Endothelial cell of umbilical vein (primary cell): ENCODE data around the gene VSIG1. TPM values are rescaled to one million over a fixed set of nuclear protein-coding genes. Genes with fewer than 3 reads are reported as not detected.

Experiments
- BruUV-seq: library from RNA; stranded (reverse); fragments of 400-500 nt; replicated peaks from 2 replicates; lab custom pipeline; 2021; lab: Mats Ljungman, UMichigan
- CTCF ChIA-PET: fragments of 300-600, 350-600 bp; sonication (Branson Sonifier 250); formaldehyde crosslinking; loops from one replicate; lab custom pipeline; 2021; ENCODE audit warnings: antibody characterized with exemption, inconsistent platforms; lab: Charles Lee
- POLR2A ChIA-PET: fragments of 300-600, 350-600 bp; sonication (Branson Sonifier 250); formaldehyde crosslinking; loops from one replicate; lab custom pipeline; 2021; ENCODE audit warnings: antibody characterized with exemption, inconsistent platforms; lab: Charles Lee
- DNase-seq: peaks from one replicate; pipeline ENCODE4 v3.0.0-alpha.2; 2011; ENCODE audit warnings: low read depth, low spot score
- FAIRE-seq: peaks from 2 replicates; lab custom pipeline; 2011; peaks lifted over from hg19 to GRCh38; lab: Jason Lieb, UNC
- H2AFZ ChIP-seq: 2 replicates; pipeline ENCODE4 v1.6.0; 2012; ENCODE audit warnings: low read depth, low read length, control low read depth, inconsistent platforms
- H3K27ac ChIP-seq: 2 replicates; pipeline ENCODE4 v1.5.1; 2011; ENCODE audit warnings: low read depth, mild to moderate bottlenecking, control low read depth, low read length, moderate library complexity; ENCODE audit not compliant: insufficient read depth
- H3K27me3 ChIP-seq, 2 experiments: 2 replicates each; pipeline versions ENCODE4 v1.6.0 to v1.6.1; 2011; ENCODE audit warnings: low read length in 2 of 2, mixed read lengths in 1 of 2; ENCODE audit not compliant: control insufficient read depth in 2 of 2, insufficient read depth in 2 of 2
- H3K36me3 ChIP-seq, 2 experiments: 2 replicates in 1 of 2; 3 replicates in 1 of 2; pipeline ENCODE4 v1.5.1; 2011; ENCODE audit warnings: low read length in 2 of 2, mild to moderate bottlenecking in 1 of 2, moderate library complexity in 1 of 2; ENCODE audit not compliant: control insufficient read depth in 2 of 2, insufficient read depth in 2 of 2; ENCODE audit errors: extremely low read depth in 1 of 2
- H3K4me1 ChIP-seq: 3 replicates; pipeline ENCODE4 v1.5.1; 2011; ENCODE audit warnings: mild to moderate bottlenecking, low read length; ENCODE audit not compliant: control insufficient read depth, insufficient read depth; ENCODE audit errors: extremely low read depth
- H3K4me2 ChIP-seq: 2 replicates; pipeline ENCODE4 v1.6.1; 2011; ENCODE audit warnings: low read length, control low read depth, mixed read lengths; ENCODE audit not compliant: insufficient read depth
- H3K4me3 ChIP-seq, 3 experiments: fragments of 200-600 bp in 1 of 3; sonication (generic), shearing (Covaris generic) in 1 of 3; replicated peaks in 1 of 3; 2 replicates each; pipeline ENCODE4 v1.5.1; 2011 to 2016; ENCODE audit warnings: control low read depth in 3 of 3, low read length in 3 of 3, mild to moderate bottlenecking in 2 of 3, inconsistent platforms in 1 of 3, low read depth in 1 of 3, moderate library complexity in 1 of 3; ENCODE audit not compliant: insufficient read depth in 1 of 3
- H3K79me2 ChIP-seq: 2 replicates; pipeline ENCODE4 v1.6.0; 2012; ENCODE audit warnings: low read length, inconsistent platforms; ENCODE audit not compliant: control insufficient read depth, insufficient read depth
- H3K9ac ChIP-seq: replicated peaks from 2 replicates; pipeline ENCODE3; 2011; ENCODE audit warnings: low read length, control low read depth; ENCODE audit not compliant: insufficient read depth; ENCODE audit errors: extremely low read depth
- H3K9me1 ChIP-seq: replicated peaks from 3 replicates; pipeline ENCODE4 v1.6.0; 2011; ENCODE audit warnings: mild to moderate bottlenecking, low read length; ENCODE audit not compliant: control insufficient read depth, insufficient read depth; ENCODE audit errors: extremely low read depth
- H3K9me3 ChIP-seq: replicated peaks from 2 replicates; pipeline ENCODE4 v1.5.1; 2012; ENCODE audit warnings: low read length, inconsistent platforms; ENCODE audit not compliant: control insufficient read depth, insufficient read depth
- H4K20me1 ChIP-seq: replicated peaks from 2 replicates; pipeline ENCODE3; 2011; ENCODE audit warnings: mild to moderate bottlenecking, low read length; ENCODE audit not compliant: control insufficient read depth, insufficient read depth; ENCODE audit errors: extremely low read depth
- EZH2 ChIP-seq: IDR thresholded peaks from 2 replicates; pipeline ENCODE4 v1.6.1; 2012; ENCODE audit warnings: borderline replicate concordance, low read depth, mild to moderate bottlenecking, moderate library complexity, low read length, inconsistent platforms; ENCODE audit not compliant: severe bottlenecking
- FOS ChIP-seq: IDR thresholded peaks from 2 replicates; pipeline ENCODE4 v1.6.1; 2011; ENCODE audit warnings: mild to moderate bottlenecking, low read length, moderate library complexity, borderline replicate concordance; ENCODE audit not compliant: insufficient read depth
- GATA2 ChIP-seq: IDR thresholded peaks from 2 replicates; pipeline ENCODE4 v1.7.0; 2011; ENCODE audit warnings: low read depth, mild to moderate bottlenecking, moderate library complexity, mixed read lengths, low read length; ENCODE audit not compliant: insufficient read length, insufficient read depth
- JUN ChIP-seq: IDR thresholded peaks from 2 replicates; pipeline ENCODE4 v1.6.1; 2011; ENCODE audit warnings: borderline replicate concordance, low read depth; ENCODE audit not compliant: insufficient read length, insufficient read depth
- MAX ChIP-seq: IDR thresholded peaks from 2 replicates; pipeline ENCODE4 v1.6.1; 2011; ENCODE audit not compliant: insufficient read depth, insufficient read length
- MYC ChIP-seq: IDR thresholded peaks from one replicate; pipeline ENCODE4 v1.6.1; 2011; ENCODE audit warnings: mild to moderate bottlenecking, low read depth, low read length
- POLR2A ChIP-seq: IDR thresholded peaks from 2 replicates; pipeline ENCODE4 v1.6.1; 2012; ENCODE audit warnings: low read depth, mild to moderate bottlenecking, control low read depth, low read length
- POLR2AphosphoS5 ChIP-seq: IDR thresholded peaks from 2 replicates; pipeline ENCODE4 v1.6.1; 2012; ENCODE audit warnings: low read depth, mild to moderate bottlenecking, control low read depth, low read length, moderate library complexity; ENCODE audit not compliant: insufficient read depth
- dilution Hi-C: fragments of 300-500 bp; cut with MboI; formaldehyde crosslinking; loops from one replicate; pipeline ENCODE4 v1.15.0; 2019; ENCODE audit warnings: low sequenced_read_pairs; ENCODE audit not compliant: extremely low pct_ligation_motif_present
- intact Hi-C: fragments of 100-400 bp; cut with micrococcal nuclease; formaldehyde crosslinking; loops from one replicate; pipeline ENCODE4 v1.10.0; 2022
- polyA plus RNA-seq, 4 experiments: library from polyadenylated mRNA; depleted of rRNA in 3 of 4; stranded (reverse) in 3 of 4; unstranded in 1 of 4; fragments of >200 nt; gene quantifications; 2 replicates each; pipeline versions ENCODE4 v1.2.1 to v1.2.3, GENCODE V29; 2011 to 2012; ENCODE audit warnings: missing spikeins in 1 of 4
- total RNA-seq: library from RNA; stranded (reverse); gene quantifications from 2 replicates; pipeline ENCODE4 v1.2.3, GENCODE V29; 2021
- TF ChIP-seq, protein P1 (sequence below), 2 donors: IDR thresholded peaks; 1 replicate in 1 of 2; 2 replicates in 1 of 2; pipeline ENCODE4 v1.5.1; 2011; ENCODE audit warnings: low read length in 2 of 2, mild to moderate bottlenecking in 2 of 2, moderate library complexity in 2 of 2, control low read depth in 1 of 2, inconsistent platforms in 1 of 2, low read depth in 1 of 2; ENCODE audit not compliant: insufficient read depth in 1 of 2; ENCODE audit errors: extremely low read depth in 1 of 2

Gene VSIG1
- total and polyA plus RNA-seq, 2 donors (not counting 3 experiments of a cell fraction or from before 2014, with no cell fraction given) = 1.5 to 2.1 TPM

DNA sequence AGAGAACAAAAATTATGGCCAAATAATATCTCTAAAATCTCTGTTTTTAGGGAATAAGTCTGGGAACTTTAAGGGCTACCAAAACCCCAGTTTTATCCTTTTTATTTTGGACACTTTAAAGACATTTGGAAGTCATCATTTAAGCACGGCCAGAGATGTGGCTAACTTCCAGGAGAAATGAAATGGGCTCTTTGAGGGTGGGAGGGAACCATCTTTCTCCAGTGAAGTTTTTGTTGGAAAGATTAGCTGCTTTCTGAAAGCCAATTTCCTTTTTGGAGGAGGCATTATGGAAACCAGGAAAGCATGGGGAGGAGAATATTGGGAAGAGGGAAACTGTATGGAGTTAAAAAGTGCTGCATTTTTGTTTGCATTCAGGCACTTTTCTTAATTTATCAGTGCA lies 4.8 kb downstream of the VSIG1 start:
- no peaks in the 10 kb centered on the region for H3K27me3 ChIP-seq
- no peak overlapping the region for H3K4me2 ChIP-seq
- H3K9me3 ChIP-seq = no peaks in the 10 kb centered on the region
- DNase-seq = no peak
- H3K27ac ChIP-seq = no peak overlapping the region
- no peaks in the 10 kb centered on the region for H4K20me1 ChIP-seq
- POLR2A ChIA-PET = no interaction called here
- CTCF ChIA-PET = no interaction called here
- H3K9me1 ChIP-seq = no peaks in the 10 kb centered on the region
- H3K4me3 ChIP-seq = no peak overlapping the region
- H3K79me2 ChIP-seq = no peaks in the 10 kb centered on the region
- no peak overlapping the region for H2AFZ ChIP-seq
- H3K36me3 ChIP-seq = no peaks in the 10 kb centered on the region
- FAIRE-seq = no peak
- H3K4me1 ChIP-seq = no peaks in the 10 kb centered on the region
- dilution Hi-C loops (no loop called here), intact Hi-C loops (no loop called here)
- H3K9ac ChIP-seq = no peak overlapping the region
- BruUV-seq = no TSS peak
- TF ChIP-seq GATA2 (no peak), MYC (no peak), EZH2 (no peak), POLR2AphosphoS5 (no peak), MAX (no peak), FOS (no peak), POLR2A (no peak), JUN (no peak)
- TF ChIP-seq, protein P1, sequence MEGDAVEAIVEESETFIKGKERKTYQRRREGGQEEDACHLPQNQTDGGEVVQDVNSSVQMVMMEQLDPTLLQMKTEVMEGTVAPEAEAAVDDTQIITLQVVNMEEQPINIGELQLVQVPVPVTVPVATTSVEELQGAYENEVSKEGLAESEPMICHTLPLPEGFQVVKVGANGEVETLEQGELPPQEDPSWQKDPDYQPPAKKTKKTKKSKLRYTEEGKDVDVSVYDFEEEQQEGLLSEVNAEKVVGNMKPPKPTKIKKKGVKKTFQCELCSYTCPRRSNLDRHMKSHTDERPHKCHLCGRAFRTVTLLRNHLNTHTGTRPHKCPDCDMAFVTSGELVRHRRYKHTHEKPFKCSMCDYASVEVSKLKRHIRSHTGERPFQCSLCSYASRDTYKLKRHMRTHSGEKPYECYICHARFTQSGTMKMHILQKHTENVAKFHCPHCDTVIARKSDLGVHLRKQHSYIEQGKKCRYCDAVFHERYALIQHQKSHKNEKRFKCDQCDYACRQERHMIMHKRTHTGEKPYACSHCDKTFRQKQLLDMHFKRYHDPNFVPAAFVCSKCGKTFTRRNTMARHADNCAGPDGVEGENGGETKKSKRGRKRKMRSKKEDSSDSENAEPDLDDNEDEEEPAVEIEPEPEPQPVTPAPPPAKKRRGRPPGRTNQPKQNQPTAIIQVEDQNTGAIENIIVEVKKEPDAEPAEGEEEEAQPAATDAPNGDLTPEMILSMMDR (IDR thresholded peaks at IDR 0.05; ENCODE audit: extremely low read depth in 1 of 2, insufficient read depth in 1 of 2, low read depth in 1 of 2, low read length in 2 of 2) = no peak
